HG03060 (cell line): ENCODE data around the gene HMG20B.
"Not testable (repeated sequence)": the region's sequence is repeated elsewhere in the genome, so short reads cannot be mapped to it uniquely, and the experiment has no call there.

Experiments used
- ATAC-seq: cut with Tn5 transposase; IDR thresholded peaks from one replicate; pipeline ENCODE4 v1.9.1; 2021; ENCODE audit warnings: low read depth, moderate number of reproducible peaks; ENCODE audit not compliant: unreplicated experiment

The HMG20B gene

GRCh38 chr19:3572855-3573161 is at the start of gene HMG20B:
Gene HMG20B, plus strand, starts transcription at chr19:3572944. Its CDS starts 366 bp downstream, at chr19:3573310.
- ATAC-seq, result no peak

DNA sequence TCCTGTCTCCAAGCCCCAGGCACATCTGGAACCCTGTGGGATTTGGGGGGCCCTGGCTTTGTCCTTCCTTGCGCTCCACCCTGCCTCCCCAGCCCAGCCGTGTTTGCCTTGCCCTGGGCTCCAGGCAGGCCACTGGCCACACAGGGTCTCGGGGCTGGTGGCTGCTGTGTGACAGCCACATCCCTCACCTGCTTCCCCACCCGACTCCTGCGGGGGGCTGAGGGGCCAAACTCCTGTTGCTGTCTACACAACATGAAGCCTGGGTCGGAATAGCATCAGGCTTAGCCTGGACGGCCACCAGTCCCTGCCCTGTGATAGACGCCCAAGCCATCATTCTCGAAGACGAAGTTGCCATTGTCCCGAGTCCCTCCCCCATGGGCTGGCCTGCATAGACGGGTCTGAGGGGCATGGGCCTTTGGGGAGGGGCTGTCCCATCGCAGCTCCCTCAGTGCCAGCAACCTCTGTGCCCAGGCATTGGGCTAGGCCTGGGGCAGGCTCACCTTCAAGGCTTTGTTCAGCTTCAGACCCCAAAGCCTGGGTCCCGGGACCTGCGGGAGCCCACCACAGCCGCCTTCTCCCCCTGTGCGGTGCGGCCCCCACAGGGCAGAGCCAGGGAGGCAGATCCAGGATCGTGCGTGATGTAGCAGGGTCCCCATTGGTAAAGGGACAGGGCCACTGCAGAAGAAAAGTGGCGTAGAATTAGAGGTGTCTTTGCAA is 49.2 kb upstream of the HMG20B start:
- no peak for ATAC-seq

- no peak for ATAC-seq
Measured at GRCh38 chr19:3524078-3524842, 48.5 kb upstream of the HMG20B start.

DNA sequence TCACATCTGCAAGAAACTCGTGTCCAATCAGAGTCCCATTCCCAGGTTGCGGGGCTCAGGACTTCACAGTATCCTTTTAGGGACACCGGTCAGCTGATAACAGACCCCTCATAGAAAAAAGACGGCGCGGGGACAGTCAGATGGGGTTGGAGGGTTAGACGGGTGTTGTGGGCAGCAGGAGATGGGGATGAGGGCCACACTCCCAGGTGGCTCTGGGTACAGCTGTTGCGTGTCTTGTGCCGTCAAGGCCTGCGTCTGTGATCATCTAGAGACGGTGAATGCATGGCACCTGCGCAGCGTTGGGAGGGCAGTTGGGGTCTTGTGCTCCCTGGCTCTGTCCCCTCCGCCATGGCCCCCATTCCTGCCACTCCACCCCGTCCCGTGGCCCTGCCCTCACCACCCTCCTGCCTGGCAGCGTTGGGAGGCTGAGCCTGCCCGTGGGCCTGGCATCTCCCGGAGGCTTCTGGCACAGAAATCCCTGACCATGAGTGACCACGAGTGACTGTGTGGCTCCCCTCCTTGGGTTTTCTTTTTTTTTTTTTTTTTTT is 47.8 kb upstream of the HMG20B start:
- no peak for ATAC-seq

DNA sequence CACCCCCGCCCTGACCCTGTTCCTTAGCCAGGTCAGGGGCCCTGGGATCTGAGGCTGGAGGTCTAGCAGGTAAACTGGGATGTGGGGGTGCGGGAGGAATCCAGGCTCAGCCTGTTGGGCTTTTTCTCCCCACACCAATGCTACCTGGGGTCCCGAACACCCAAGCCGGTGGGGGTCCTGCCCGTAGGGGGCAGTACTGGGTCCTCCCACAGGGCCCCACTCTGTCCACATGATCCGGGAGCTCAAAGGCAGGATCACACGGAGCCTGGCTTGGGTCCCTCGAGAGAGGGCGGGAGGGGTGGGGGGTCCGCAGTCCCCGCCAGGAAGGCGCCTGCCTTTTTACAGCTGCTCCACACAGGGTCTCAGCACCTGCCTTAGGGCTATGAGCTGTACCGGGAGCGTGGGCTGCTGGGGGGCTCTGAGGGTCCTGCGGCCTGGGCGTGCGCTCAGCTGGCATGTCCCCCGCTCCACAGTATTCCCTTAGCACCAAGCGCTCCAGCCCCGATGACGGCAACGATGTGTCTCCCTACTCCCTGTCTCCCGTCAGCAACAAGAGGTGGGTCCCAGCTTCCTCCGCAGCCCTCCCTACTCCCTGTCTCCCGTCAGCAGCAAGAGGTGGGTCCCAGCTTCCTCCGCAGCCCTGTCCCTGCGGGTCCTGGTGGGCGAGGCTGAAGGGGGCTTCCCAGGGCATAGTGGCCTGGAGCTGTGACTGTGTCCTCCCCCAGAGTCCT is 46.1 kb upstream of the HMG20B start:
- no peak for ATAC-seq

DNA sequence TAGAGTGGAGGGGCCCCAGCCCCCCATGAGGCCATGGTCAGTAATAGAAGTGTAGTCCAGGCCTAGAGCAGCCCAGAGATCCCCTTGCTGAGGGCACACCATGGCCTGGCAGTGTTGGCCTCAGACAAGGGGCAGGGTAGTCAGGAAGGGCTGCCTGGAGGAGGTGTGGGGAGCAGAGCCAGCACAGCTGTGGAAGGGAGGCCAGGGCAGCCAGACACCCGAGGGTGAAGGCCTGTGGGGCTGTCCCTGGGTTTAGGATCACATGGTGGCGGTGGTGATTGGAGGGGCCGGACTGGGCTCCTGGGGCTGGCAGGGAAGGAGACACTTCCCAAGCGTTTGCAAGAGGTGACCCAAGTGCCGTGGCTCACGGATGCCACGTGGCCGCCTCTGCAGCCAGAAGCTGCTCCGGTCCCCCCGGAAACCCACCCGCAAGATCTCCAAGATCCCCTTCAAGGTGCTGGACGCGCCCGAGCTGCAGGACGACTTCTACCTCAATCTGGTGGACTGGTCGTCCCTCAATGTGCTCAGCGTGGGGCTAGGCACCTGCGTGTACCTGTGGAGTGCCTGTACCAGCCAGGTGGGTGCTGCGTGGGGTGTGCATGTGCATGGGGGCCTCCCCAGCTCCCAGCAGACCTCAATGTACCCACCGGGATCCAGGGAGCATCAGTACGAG is 45.4 kb upstream of the HMG20B start:
- ATAC-seq, result no peak

GRCh38 chr19:3528080-3528479 is 44.7 kb upstream of the HMG20B start:
- no peak for ATAC-seq

DNA sequence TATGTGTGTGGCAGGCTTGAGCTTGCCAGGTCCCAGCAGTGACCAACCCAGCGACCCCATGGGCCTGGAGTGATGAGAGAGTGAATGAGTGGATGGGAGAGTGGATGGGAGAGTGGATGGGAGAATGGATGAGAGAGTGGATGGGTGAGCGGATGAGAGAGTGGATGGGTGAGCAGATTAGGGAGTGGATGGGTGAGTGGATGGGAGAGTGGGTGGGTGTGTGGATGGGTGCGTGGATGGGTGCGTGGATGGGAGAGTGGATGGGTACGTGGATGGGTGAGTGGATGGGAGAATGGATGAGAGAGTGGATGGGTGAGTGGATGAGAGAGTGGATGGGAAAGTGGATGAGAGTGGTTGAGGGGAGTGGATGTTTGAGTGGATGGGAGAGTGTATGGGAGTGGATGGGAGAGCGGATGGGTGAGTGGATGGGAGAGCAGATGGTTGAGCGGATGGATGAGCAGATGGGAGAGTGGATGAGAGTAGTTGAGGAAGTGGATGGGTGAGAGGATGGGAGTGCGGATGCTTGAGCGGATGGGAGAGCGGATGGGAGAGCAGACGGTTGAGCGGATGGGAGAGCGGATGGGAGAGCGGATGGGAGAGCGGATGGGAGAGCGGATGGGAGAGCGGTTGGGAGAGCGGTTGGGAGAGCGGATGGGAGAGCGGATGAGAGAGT is 44.1 kb upstream of the HMG20B start:
- no peak for ATAC-seq

DNA sequence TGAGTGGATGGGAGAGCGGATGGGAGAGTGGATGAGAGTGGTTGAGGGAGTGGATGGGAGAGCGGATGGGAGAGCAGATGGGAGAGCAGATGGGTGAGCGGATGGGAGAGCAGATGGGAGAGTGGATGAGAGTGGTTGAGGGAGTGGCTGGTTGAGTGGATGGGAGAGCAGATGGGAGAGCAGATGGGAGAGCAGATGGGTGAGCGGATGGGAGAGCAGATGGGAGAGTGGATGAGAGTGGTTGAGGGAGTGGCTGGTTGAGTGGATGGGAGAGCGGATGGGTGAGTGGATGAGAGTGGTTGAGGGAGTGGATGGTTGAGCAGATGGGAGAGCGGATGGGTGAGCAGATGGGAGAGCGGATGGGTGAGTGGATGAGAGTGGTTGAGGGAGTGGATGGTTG is 43.4 kb upstream of the HMG20B start:
- not testable (repeated sequence) for ATAC-seq

DNA sequence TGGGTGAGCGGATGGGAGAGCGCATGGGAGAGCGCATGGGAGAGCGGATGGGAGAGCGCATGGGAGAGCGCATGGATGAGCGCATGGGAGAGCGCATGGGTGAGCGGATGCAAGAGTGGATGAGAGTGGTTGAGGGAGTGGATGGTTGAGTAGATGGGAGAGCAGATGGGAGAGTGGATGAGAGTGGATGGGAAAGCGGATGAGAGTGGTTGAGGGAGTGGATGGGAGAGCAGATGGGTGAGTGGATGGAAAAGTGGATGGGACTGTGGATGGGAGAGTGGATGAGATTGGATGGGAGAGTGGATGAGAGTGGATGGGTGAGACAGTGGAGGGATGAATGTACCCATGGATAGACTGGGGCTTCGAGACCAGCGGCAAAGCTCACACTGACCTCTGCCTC is 42.4 kb upstream of the HMG20B start:
- ATAC-seq, result no peak

DNA sequence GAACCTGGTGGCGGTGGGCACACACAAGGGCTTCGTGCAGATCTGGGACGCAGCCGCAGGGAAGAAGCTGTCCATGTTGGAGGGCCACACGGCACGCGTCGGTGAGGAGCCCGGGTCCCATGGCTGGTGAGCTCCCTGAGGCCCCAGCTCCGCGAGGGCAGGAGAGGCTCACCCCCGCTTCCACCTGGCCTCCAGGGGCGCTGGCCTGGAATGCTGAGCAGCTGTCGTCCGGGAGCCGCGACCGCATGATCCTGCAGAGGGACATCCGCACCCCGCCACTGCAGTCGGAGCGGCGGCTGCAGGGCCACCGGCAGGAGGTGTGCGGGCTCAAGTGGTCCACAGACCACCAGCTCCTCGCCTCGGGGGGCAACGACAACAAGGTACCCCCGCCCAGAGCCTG is 41.0 kb upstream of the HMG20B start:
- ATAC-seq, result no peak

- no peak for ATAC-seq
Measured at GRCh38 chr19:3532154-3532786, 40.5 kb upstream of the HMG20B start.

- ATAC-seq, result no peak
Measured at GRCh38 chr19:3533033-3533432, 39.7 kb upstream of the HMG20B start.

GRCh38 chr19:3533563-3534216 is 39.1 kb upstream of the HMG20B start:
- no peak for ATAC-seq

- ATAC-seq, result no peak
Measured at GRCh38 chr19:3534375-3535234, 38.1 kb upstream of the HMG20B start.

DNA sequence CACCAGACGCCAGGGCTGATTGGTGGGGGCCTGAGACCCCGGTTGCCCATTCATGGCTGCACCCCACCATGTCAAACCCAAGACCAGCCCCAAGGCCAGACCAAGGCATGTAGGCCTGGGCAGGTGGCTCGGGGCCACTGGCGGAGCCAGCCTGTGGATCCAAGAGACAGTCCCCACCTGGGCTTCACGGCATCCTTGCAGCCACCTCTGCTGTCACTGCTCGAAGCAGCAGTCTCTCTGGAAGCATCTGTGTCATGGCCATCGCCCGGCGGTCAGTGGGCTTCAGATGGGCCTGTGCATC is 37.6 kb upstream of the HMG20B start:
- no peak for ATAC-seq

- ATAC-seq, result no peak
Measured at GRCh38 chr19:3535563-3535965, 37.2 kb upstream of the HMG20B start.

- ATAC-seq, result no peak
Measured at GRCh38 chr19:3535981-3536380, 36.8 kb upstream of the HMG20B start.
